ENCODE measurements around the gene ATP8A2. TPM values are rescaled to one million over a fixed set of nuclear protein-coding genes. Genes with fewer than 3 reads are reported as not detected.
A peak's percentile ranks its signal among the peaks of the same experiment; 100 is the strongest.

ATP8A2 gene
- total RNA-seq, 1 donor from 2014 or later: 4.2 TPM

GRCh38 chr13:25683662-25684370 is 312.0 kb downstream of the ATP8A2 start:
- H3K9me3 Mint-ChIP-seq: no peaks in the 10 kb centered on the region
- TF ChIP-seq EZH2 (IDR thresholded peaks at IDR 0.05): no peak
- TF ChIP-seq CTCF (IDR thresholded peaks at IDR 0.05): no peak
- TF ChIP-seq EZH2phosphoT487 (IDR thresholded peaks at IDR 0.05): no peak
- Histone ChIP-seq H4K20me1 (ENCODE audit: low read depth) (no peaks in the 10 kb centered on the region), H3K79me2 (ENCODE audit: low read depth) (no peaks in the 10 kb centered on the region), H3K4me1 (no peaks in the 10 kb centered on the region), H2AFZ (replicated peaks) (no peak overlapping the region), H3K9ac (no peak overlapping the region), H3F3A (ENCODE audit: low read depth) (no peaks in the 10 kb centered on the region), H3K9me3 (ENCODE audit: low read depth) (no peaks in the 10 kb centered on the region), H3K27ac (no peak overlapping the region), H3K4me2 (no peak overlapping the region), H3K4me3 (no peak overlapping the region), H3K36me3 (no peaks in the 10 kb centered on the region), H3K27me3 (no peaks in the 10 kb centered on the region)
- H3K4me3 Mint-ChIP-seq: no peak overlapping the region
- no peaks in the 10 kb centered on the region for H3K36me3 Mint-ChIP-seq
- no peaks in the 10 kb centered on the region for H3K4me1 Mint-ChIP-seq
- no peak for DNase-seq (ENCODE audit: low spot score)
- H3K27ac Mint-ChIP-seq: no peak overlapping the region
- no peaks in the 10 kb centered on the region for H3K27me3 Mint-ChIP-seq (ENCODE audit: insufficient read depth, low read depth)

GRCh38 chr13:25684491-25684890 is 312.7 kb downstream of the ATP8A2 start:
- no peaks in the 10 kb centered on the region for H3K36me3 Mint-ChIP-seq
- no peak overlapping the region for H3K4me3 ChIP-seq
- H4K20me1 ChIP-seq (ENCODE audit: low read depth): no peaks in the 10 kb centered on the region
- no peaks in the 10 kb centered on the region for H3K4me1 Mint-ChIP-seq
- no peaks in the 10 kb centered on the region for H3K79me2 ChIP-seq (ENCODE audit: low read depth)
- H3K4me1 ChIP-seq: no peaks in the 10 kb centered on the region
- H3K9ac ChIP-seq: no peak overlapping the region
- DNase-seq (ENCODE audit: low spot score): no peak
- no peak overlapping the region for H3K4me2 ChIP-seq
- no peak overlapping the region for H3K27ac ChIP-seq
- H3K4me3 Mint-ChIP-seq: no peak overlapping the region
- no peak overlapping the region for H3K27ac Mint-ChIP-seq
- no peaks in the 10 kb centered on the region for H3K27me3 ChIP-seq
- H3K9me3 ChIP-seq (ENCODE audit: low read depth): no peaks in the 10 kb centered on the region
- no peaks in the 10 kb centered on the region for H3K27me3 Mint-ChIP-seq (ENCODE audit: insufficient read depth, low read depth)
- H3F3A ChIP-seq (ENCODE audit: low read depth): no peaks in the 10 kb centered on the region
- no peaks in the 10 kb centered on the region for H3K36me3 ChIP-seq
- no peak overlapping the region for H2AFZ ChIP-seq (replicated peaks)
- TF ChIP-seq EZH2 (IDR thresholded peaks at IDR 0.05) (no peak), EZH2phosphoT487 (IDR thresholded peaks at IDR 0.05) (no peak), CTCF (IDR thresholded peaks at IDR 0.05) (no peak)
- H3K9me3 Mint-ChIP-seq: no peaks in the 10 kb centered on the region

GRCh38 chr13:25686831-25687470 is 315.2 kb downstream of the ATP8A2 start:
- Histone ChIP-seq H3K4me3 (no peak overlapping the region), H3K79me2 (ENCODE audit: low read depth) (no peaks in the 10 kb centered on the region), H3K9me3 (ENCODE audit: low read depth) (no peaks in the 10 kb centered on the region), H3K4me1 (peaks cover 5% of the 10 kb centered on the region), H3K4me2 (no peak overlapping the region), H3F3A (ENCODE audit: low read depth) (no peaks in the 10 kb centered on the region), H3K27me3 (no peaks in the 10 kb centered on the region), H4K20me1 (ENCODE audit: low read depth) (no peaks in the 10 kb centered on the region), H2AFZ (replicated peaks) (no peak overlapping the region), H3K36me3 (no peaks in the 10 kb centered on the region), H3K9ac (no peak overlapping the region), H3K27ac (no peak overlapping the region)
- Mint-ChIP-seq H3K27me3 (ENCODE audit: insufficient read depth, low read depth) (peaks cover 2% of the 10 kb centered on the region), H3K4me1 (peaks cover 3% of the 10 kb centered on the region), H3K27ac (no peak overlapping the region), H3K9me3 (no peaks in the 10 kb centered on the region), H3K4me3 (peak overlapping the region; percentile 2), H3K36me3 (no peaks in the 10 kb centered on the region)
- no peak for TF ChIP-seq CTCF (IDR thresholded peaks at IDR 0.05)
- no peak for TF ChIP-seq EZH2phosphoT487 (IDR thresholded peaks at IDR 0.05)
- no peak for TF ChIP-seq EZH2 (IDR thresholded peaks at IDR 0.05)
- DNase-seq (ENCODE audit: low spot score): no peak

All from neural progenitor cell (in vitro differentiated cells).